Measurements from ENCODE around the gene ZBTB17. TPM values are rescaled to one million over a fixed set of nuclear protein-coding genes. Genes with fewer than 3 reads are reported as not detected.

The ZBTB17 gene
- total RNA-seq, 3 donors from 2014 or later: 21.9 to 40.3 (median 38.5) TPM

- no peaks in the 10 kb centered on the region for H3K9me3 ChIP-seq
- no peaks in the 10 kb centered on the region for H3K27me3 ChIP-seq
- DNase-seq (ENCODE audit: low spot score in 2 of 2): no peak
- no peaks in the 10 kb centered on the region for H3K36me3 ChIP-seq
- no peak overlapping the region for H3K27ac ChIP-seq
- H3K4me1 ChIP-seq: no peaks in the 10 kb centered on the region
- TF ChIP-seq CTCF (IDR thresholded peaks at IDR 0.05) (peak; percentile 45 to 81 (median 76)), POLR2A (IDR thresholded peaks at IDR 0.05) (no peak), POLR2AphosphoS5 (IDR thresholded peaks at IDR 0.05) (no peak)
- no peak overlapping the region for H3K4me3 ChIP-seq
- intact Hi-C loops (cut with DNase I; ENCODE audit: low total_unique reads): no loop called here
These were observed 18.9 kb upstream of the ZBTB17 start for GRCh38 chr1:15994590-15995351.

DNA sequence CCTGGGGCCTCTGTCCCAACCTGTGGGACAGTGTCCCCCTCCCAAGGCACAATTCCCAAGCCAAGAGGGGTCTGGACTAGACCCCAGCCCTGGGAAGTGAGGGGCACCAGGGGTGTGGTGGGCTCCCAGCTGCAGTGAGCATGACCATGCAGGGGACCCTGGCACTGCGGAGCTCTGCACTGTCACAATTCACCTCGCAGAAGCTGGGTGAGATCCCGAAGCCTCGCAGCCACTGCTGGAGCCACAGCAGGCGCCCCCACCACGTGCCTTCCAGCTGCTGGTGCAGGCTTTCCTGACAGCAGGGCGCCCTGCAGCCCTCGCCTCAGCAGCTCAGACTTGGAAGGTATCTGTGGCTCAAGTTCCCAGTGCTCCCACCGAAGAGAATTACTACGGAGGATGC, 18.2 kb upstream of the ZBTB17 start:
- no peaks in the 10 kb centered on the region for H3K27me3 ChIP-seq
- no peaks in the 10 kb centered on the region for H3K9me3 ChIP-seq
- no peak for TF ChIP-seq POLR2AphosphoS5 (IDR thresholded peaks at IDR 0.05)
- no peak for TF ChIP-seq POLR2A (IDR thresholded peaks at IDR 0.05)
- no peak for TF ChIP-seq CTCF (IDR thresholded peaks at IDR 0.05)
- no peaks in the 10 kb centered on the region for H3K4me1 ChIP-seq
- intact Hi-C loops (cut with DNase I; ENCODE audit: low total_unique reads): no loop called here
- no peak overlapping the region for H3K27ac ChIP-seq
- H3K36me3 ChIP-seq: no peaks in the 10 kb centered on the region
- no peak overlapping the region for H3K4me3 ChIP-seq
- DNase-seq (ENCODE audit: low spot score in 2 of 2): no peak

DNA sequence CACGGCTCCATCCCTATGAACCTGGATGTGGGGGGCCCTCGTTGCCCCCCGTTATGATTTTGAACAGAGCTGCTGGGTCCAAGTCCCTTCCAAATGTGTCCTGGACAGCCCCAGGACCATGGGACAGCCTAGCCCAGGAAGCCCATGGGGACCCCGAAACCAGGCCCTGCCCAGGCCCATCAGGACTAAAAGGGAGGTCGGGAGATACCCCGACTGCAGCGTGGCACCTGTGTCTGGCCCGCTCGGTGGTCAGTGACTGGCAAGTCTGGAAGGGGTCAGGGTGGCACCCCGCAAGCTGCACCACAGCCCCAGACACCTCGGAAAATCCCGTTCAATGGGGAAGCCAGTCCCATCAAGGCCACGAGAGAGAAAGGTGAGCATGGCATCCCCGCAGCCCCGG, 17.8 kb upstream of the ZBTB17 start:
- no peaks in the 10 kb centered on the region for H3K36me3 ChIP-seq
- DNase-seq (ENCODE audit: low spot score in 2 of 2): no peak
- TF ChIP-seq POLR2A (IDR thresholded peaks at IDR 0.05): no peak
- no peak for TF ChIP-seq CTCF (IDR thresholded peaks at IDR 0.05)
- no peak for TF ChIP-seq POLR2AphosphoS5 (IDR thresholded peaks at IDR 0.05)
- H3K9me3 ChIP-seq: no peaks in the 10 kb centered on the region
- no peak overlapping the region for H3K4me3 ChIP-seq
- H3K27ac ChIP-seq: no peak overlapping the region
- H3K27me3 ChIP-seq: no peaks in the 10 kb centered on the region
- intact Hi-C loops (cut with DNase I; ENCODE audit: low total_unique reads): no loop called here
- no peaks in the 10 kb centered on the region for H3K4me1 ChIP-seq

- Histone ChIP-seq H3K4me3 (no peak overlapping the region), H3K27ac (no peak overlapping the region), H3K36me3 (no peaks in the 10 kb centered on the region), H3K9me3 (no peaks in the 10 kb centered on the region), H3K27me3 (no peaks in the 10 kb centered on the region), H3K4me1 (no peaks in the 10 kb centered on the region)
- TF ChIP-seq CTCF (IDR thresholded peaks at IDR 0.05) (no peak), POLR2A (IDR thresholded peaks at IDR 0.05) (no peak), POLR2AphosphoS5 (IDR thresholded peaks at IDR 0.05) (no peak)
- DNase-seq (ENCODE audit: low spot score in 2 of 2): no peak
- intact Hi-C loops (cut with DNase I; ENCODE audit: low total_unique reads): no loop called here
These were observed 16.9 kb upstream of the ZBTB17 start for GRCh38 chr1:15992582-15993500.

GRCh38 chr1:15992187-15992553, 16.3 kb upstream of the ZBTB17 start:
- intact Hi-C loops (cut with DNase I; ENCODE audit: low total_unique reads): no loop called here
- Histone ChIP-seq H3K9me3 (no peaks in the 10 kb centered on the region), H3K4me3 (no peak overlapping the region), H3K4me1 (no peaks in the 10 kb centered on the region), H3K27ac (no peak overlapping the region), H3K36me3 (no peaks in the 10 kb centered on the region), H3K27me3 (no peaks in the 10 kb centered on the region)
- TF ChIP-seq POLR2AphosphoS5 (IDR thresholded peaks at IDR 0.05) (no peak), POLR2A (IDR thresholded peaks at IDR 0.05) (no peak), CTCF (IDR thresholded peaks at IDR 0.05) (no peak)
- DNase-seq (ENCODE audit: low spot score in 2 of 2): no peak
